Mesendoderm (in vitro differentiated cells): ENCODE results near the gene CCL18.

Source experiments
- DNase-seq: peaks from one replicate; pipeline ENCODE4 v3.0.0; 2013
- H2AK5ac ChIP-seq: 2 replicates; pipeline ENCODE4 v1.6.1; 2013; ENCODE audit warnings: low read length, inconsistent platforms
- H2BK120ac ChIP-seq: 2 replicates; pipeline ENCODE4 v1.6.1; 2013; ENCODE audit warnings: low read depth, mild to moderate bottlenecking, low read length, moderate library complexity, mixed read lengths
- H2BK15ac ChIP-seq: replicated peaks from 2 replicates; pipeline ENCODE4 v1.6.1; 2013; ENCODE audit warnings: low read depth, mild to moderate bottlenecking, moderate library complexity
- H2BK5ac ChIP-seq: 2 replicates; pipeline ENCODE4 v1.6.1; 2013; ENCODE audit warnings: low read length, inconsistent platforms
- H3K18ac ChIP-seq: 2 replicates; pipeline ENCODE4 v1.6.1; 2013; ENCODE audit warnings: mild to moderate bottlenecking, low read length, mixed read lengths
- H3K23ac ChIP-seq: one replicate; pipeline ENCODE4 v1.6.1; 2013; ENCODE audit warnings: low read length
- H3K27ac ChIP-seq: 2 replicates; pipeline ENCODE4 v1.5.1; 2013; ENCODE audit warnings: low read depth, mild to moderate bottlenecking, inconsistent platforms, low read length, moderate library complexity
- H3K27me3 ChIP-seq: 2 replicates; pipeline ENCODE4 v1.6.1; 2013; ENCODE audit warnings: low read length, control low read depth, mild to moderate bottlenecking, inconsistent platforms; ENCODE audit not compliant: insufficient read depth, poor library complexity
- H3K36me3 ChIP-seq: 2 replicates; pipeline ENCODE4 v1.6.1; 2013; ENCODE audit warnings: low read length, inconsistent platforms; ENCODE audit not compliant: control insufficient read depth, insufficient read depth
- H3K4ac ChIP-seq: one replicate; pipeline ENCODE4 v1.6.1; 2013; ENCODE audit warnings: low read depth, mild to moderate bottlenecking, low read length, moderate library complexity
- H3K4me1 ChIP-seq: 2 replicates; pipeline ENCODE4 v1.6.1; 2013; ENCODE audit warnings: low read depth, low read length, inconsistent platforms; ENCODE audit not compliant: control insufficient read depth
- H3K4me2 ChIP-seq: 2 replicates; pipeline ENCODE4 v1.6.1; 2013; ENCODE audit warnings: low read length
- H3K4me3 ChIP-seq: 2 replicates; pipeline ENCODE4 v1.5.1; 2013; ENCODE audit warnings: mild to moderate bottlenecking, low read length
- H3K56ac ChIP-seq: one replicate; pipeline ENCODE4 v1.6.1; 2013; ENCODE audit warnings: low read length
- H3K79me1 ChIP-seq: 2 replicates; pipeline ENCODE4 v1.6.1; 2013; ENCODE audit warnings: low read length, inconsistent platforms
- H3K79me2 ChIP-seq: 2 replicates; pipeline ENCODE4 v1.6.1; 2013; ENCODE audit warnings: mild to moderate bottlenecking, low read length; ENCODE audit not compliant: control insufficient read depth, insufficient read depth
- H3K9ac ChIP-seq: 2 replicates; pipeline ENCODE4 v1.6.1; 2013; ENCODE audit warnings: low read length, inconsistent platforms
- H4K5ac ChIP-seq: one replicate; pipeline ENCODE4 v1.6.1; 2013; ENCODE audit warnings: low read length
- H4K8ac ChIP-seq: one replicate; pipeline ENCODE4 v1.6.1; 2013; ENCODE audit warnings: low read depth, mild to moderate bottlenecking, control low read depth, low read length, moderate library complexity
- WGBS: extraction: QIAGEN DNeasy Blood & Tissue Kit; methylation state at CpG from one replicate; pipeline ENCODE4 v1.1.7; 2013; ENCODE audit warnings: low lambda C conversion rate, missing lambda C conversion rate; ENCODE audit not compliant: insufficient coverage; ENCODE audit errors: extremely low coverage; 5-methylcytosine and 5-hydroxymethylcytosine counted together

CCL18 gene

DNA sequence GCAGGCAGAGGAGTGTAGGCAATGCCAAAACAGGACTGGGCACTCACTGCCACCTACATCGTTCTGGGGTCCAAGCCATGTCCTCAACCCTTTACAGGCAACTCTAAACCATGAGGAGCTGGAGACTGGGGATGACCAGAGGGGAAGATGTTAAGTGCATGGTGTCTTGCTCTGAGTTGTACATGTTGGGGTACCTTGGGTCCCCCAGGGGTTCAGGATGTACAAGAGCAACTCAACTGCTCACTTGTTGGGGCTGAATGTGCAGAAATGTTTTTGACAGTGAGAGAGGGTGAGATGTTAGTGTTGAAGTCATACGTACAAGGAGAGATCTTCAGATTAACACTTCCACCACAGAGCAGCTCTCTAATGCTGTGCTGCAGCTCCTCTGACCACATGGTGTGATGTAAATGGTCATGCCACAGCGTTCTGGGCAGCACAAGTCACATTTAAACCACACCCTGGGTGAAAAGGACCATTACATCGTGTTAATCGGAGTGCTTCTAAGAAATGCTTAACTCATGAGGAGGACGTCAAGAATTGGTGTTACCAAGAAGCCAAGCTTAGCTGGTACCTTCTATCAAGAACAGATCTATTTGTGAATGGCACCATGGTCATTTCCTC is 2.4 kb downstream of the CCL18 start:
- no peak overlapping the region for H3K27ac ChIP-seq
- no peak overlapping the region for H3K23ac ChIP-seq
- no peak overlapping the region for H3K4ac ChIP-seq
- no peak overlapping the region for H3K56ac ChIP-seq
- no peaks in the 10 kb centered on the region for H3K79me2 ChIP-seq
- no peak overlapping the region for H3K9ac ChIP-seq
- H3K36me3 ChIP-seq, result no peaks in the 10 kb centered on the region
- H3K4me1 ChIP-seq, result no peaks in the 10 kb centered on the region
- no peaks in the 10 kb centered on the region for H3K27me3 ChIP-seq
- H2AK5ac ChIP-seq, result no peak overlapping the region
- no peak overlapping the region for H4K8ac ChIP-seq
- no peaks in the 10 kb centered on the region for H3K79me1 ChIP-seq
- H2BK120ac ChIP-seq, result no peak overlapping the region
- no peak overlapping the region for H2BK5ac ChIP-seq
- no peak overlapping the region for H3K18ac ChIP-seq
- no peak overlapping the region for H3K4me3 ChIP-seq
- H4K5ac ChIP-seq, result no peak overlapping the region
- H3K4me2 ChIP-seq, result no peak overlapping the region
- no peak for DNase-seq
- WGBS, result no CpG with 5 or more reads among the region's 6 CpGs
- H2BK15ac ChIP-seq, result no peak overlapping the region

GRCh38 chr17:36068524-36068923 is 4.5 kb downstream of the CCL18 start:
- H3K27me3 ChIP-seq, result no peaks in the 10 kb centered on the region
- H3K36me3 ChIP-seq, result no peaks in the 10 kb centered on the region
- no peak overlapping the region for H3K56ac ChIP-seq
- no peaks in the 10 kb centered on the region for H3K79me1 ChIP-seq
- H3K23ac ChIP-seq, result no peak overlapping the region
- no peak overlapping the region for H3K18ac ChIP-seq
- no peak overlapping the region for H3K4ac ChIP-seq
- no peaks in the 10 kb centered on the region for H3K79me2 ChIP-seq
- no peak overlapping the region for H2BK5ac ChIP-seq
- no peak overlapping the region for H2BK120ac ChIP-seq
- no peak overlapping the region for H4K8ac ChIP-seq
- no peak overlapping the region for H2AK5ac ChIP-seq
- no peak overlapping the region for H3K27ac ChIP-seq
- H2BK15ac ChIP-seq, result no peak overlapping the region
- H3K4me1 ChIP-seq, result no peaks in the 10 kb centered on the region
- H3K4me2 ChIP-seq, result no peak overlapping the region
- H3K4me3 ChIP-seq, result no peak overlapping the region
- DNase-seq, result no peak
- no peak overlapping the region for H4K5ac ChIP-seq
- WGBS, result no CpG with 5 or more reads among the region's 3 CpGs
- H3K9ac ChIP-seq, result no peak overlapping the region

DNA sequence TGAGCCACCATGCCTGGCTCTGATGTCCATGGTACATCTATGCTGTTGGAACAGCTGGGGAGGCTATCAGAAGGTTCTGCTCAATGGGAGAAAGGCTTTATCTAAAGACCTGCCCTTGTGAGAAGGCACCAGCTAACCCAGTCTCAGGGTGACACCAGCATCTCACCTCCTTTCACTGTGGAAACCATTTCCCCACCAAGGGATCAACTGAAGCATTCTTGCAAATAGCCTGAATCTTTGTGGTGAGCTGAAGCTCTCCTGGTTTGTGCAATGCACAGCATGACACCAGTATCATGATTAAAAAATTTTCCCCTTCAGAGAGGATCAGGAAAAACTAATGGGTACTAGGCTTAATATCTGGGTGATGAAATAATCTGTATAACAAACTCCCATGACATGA is 5.1 kb downstream of the CCL18 start:
- no peak overlapping the region for H3K56ac ChIP-seq
- no peak overlapping the region for H4K8ac ChIP-seq
- DNase-seq, result no peak
- no peak overlapping the region for H2BK15ac ChIP-seq
- H2AK5ac ChIP-seq, result no peak overlapping the region
- no peak overlapping the region for H3K23ac ChIP-seq
- no peaks in the 10 kb centered on the region for H3K36me3 ChIP-seq
- H3K9ac ChIP-seq, result no peak overlapping the region
- H3K27ac ChIP-seq, result no peak overlapping the region
- H3K4me3 ChIP-seq, result no peak overlapping the region
- no peaks in the 10 kb centered on the region for H3K27me3 ChIP-seq
- no peak overlapping the region for H2BK120ac ChIP-seq
- no peak overlapping the region for H4K5ac ChIP-seq
- no peak overlapping the region for H2BK5ac ChIP-seq
- H3K79me2 ChIP-seq, result no peaks in the 10 kb centered on the region
- H3K4ac ChIP-seq, result no peak overlapping the region
- no peaks in the 10 kb centered on the region for H3K79me1 ChIP-seq
- no peak overlapping the region for H3K18ac ChIP-seq
- no peaks in the 10 kb centered on the region for H3K4me1 ChIP-seq
- H3K4me2 ChIP-seq, result no peak overlapping the region

DNA sequence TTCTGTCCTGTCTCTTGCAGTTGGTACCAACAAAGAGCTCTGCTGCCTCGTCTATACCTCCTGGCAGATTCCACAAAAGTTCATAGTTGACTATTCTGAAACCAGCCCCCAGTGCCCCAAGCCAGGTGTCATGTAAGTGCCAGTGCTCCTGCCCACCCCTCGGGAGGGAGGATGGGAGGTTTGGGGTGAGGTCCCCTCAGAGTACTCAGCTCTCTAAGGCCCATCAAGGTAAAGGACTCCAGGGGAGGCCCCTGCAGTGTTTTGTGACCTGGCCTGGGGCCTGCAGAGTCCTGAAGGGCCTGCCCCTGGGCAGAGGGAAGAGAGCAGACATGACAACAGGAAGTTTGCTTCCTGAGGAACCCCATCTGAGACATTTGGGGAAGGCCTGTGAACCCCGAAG is 6.4 kb downstream of the CCL18 start:
- Histone ChIP-seq H4K8ac (no peak overlapping the region), H3K79me1 (no peaks in the 10 kb centered on the region), H3K27me3 (no peaks in the 10 kb centered on the region), H4K5ac (no peak overlapping the region), H3K4me1 (no peaks in the 10 kb centered on the region), H2BK120ac (no peak overlapping the region), H3K4me2 (no peak overlapping the region), H3K9ac (no peak overlapping the region), H3K23ac (no peak overlapping the region), H2BK15ac (no peak overlapping the region), H3K79me2 (no peaks in the 10 kb centered on the region), H2BK5ac (no peak overlapping the region), H3K36me3 (no peaks in the 10 kb centered on the region), H3K4ac (no peak overlapping the region), H3K56ac (no peak overlapping the region), H3K18ac (no peak overlapping the region), H2AK5ac (no peak overlapping the region), H3K27ac (no peak overlapping the region), H3K4me3 (no peak overlapping the region)
- WGBS, result no CpG with 5 or more reads among the region's 3 CpGs
- no peak for DNase-seq

GRCh38 chr17:36071751-36072150 is 7.7 kb downstream of the CCL18 start:
- Histone ChIP-seq H3K36me3 (no peaks in the 10 kb centered on the region), H3K56ac (no peak overlapping the region), H4K8ac (no peak overlapping the region), H2BK120ac (no peak overlapping the region), H3K4me2 (no peak overlapping the region), H2BK15ac (no peak overlapping the region), H3K23ac (no peak overlapping the region), H3K79me1 (no peaks in the 10 kb centered on the region), H4K5ac (no peak overlapping the region), H3K79me2 (no peaks in the 10 kb centered on the region), H3K4ac (no peak overlapping the region), H2BK5ac (no peak overlapping the region), H3K4me3 (no peak overlapping the region), H3K27ac (no peak overlapping the region), H2AK5ac (no peak overlapping the region), H3K9ac (no peak overlapping the region), H3K27me3 (no peaks in the 10 kb centered on the region), H3K4me1 (no peaks in the 10 kb centered on the region), H3K18ac (no peak overlapping the region)
- WGBS, result no CpG with 5 or more reads among the region's 2 CpGs
- no peak for DNase-seq

DNA sequence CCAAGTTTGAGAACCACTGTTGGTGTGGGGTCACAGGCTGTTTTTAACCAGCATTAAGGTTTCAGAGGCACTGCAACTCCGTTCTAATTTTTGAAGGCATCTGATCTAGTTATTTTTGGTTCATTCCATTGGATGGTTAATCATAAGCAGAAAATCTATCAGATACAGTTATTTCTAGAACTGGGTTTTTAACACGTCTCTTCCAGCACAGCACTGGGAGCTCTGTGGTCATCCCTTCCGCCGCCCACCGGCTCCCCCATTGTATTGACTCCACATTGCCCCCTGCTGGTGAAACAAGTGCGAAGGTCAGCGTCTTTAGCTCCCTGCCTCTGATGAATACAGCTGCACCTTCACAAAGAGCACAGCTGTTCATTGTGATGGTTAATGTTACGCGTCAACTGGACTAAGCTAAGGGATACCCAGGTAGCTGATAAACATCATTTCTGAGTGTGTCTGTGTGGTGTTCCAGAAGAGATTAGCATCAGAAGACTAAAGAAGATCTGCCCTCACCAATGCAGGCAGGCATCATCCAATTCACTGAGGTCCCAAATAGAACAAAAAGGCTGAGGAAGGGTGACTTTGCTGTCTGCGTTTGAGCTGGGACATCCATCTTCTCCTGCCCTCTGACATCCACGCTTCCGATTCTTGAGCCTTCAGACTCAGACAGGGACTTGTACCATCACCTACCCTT is 8.5 kb downstream of the CCL18 start:
- no peak overlapping the region for H4K5ac ChIP-seq
- DNase-seq, result peak; percentile 79
- no CpG with 5 or more reads among the region's 12 CpGs for WGBS
- no peaks in the 10 kb centered on the region for H3K27me3 ChIP-seq
- H3K4ac ChIP-seq, result no peak overlapping the region
- H3K4me3 ChIP-seq, result no peak overlapping the region
- H2AK5ac ChIP-seq, result no peak overlapping the region
- no peak overlapping the region for H3K56ac ChIP-seq
- H3K23ac ChIP-seq, result no peak overlapping the region
- H3K36me3 ChIP-seq, result no peaks in the 10 kb centered on the region
- no peak overlapping the region for H3K18ac ChIP-seq
- no peak overlapping the region for H2BK15ac ChIP-seq
- H3K79me2 ChIP-seq, result no peaks in the 10 kb centered on the region
- H3K79me1 ChIP-seq, result no peaks in the 10 kb centered on the region
- H2BK120ac ChIP-seq, result no peak overlapping the region
- no peaks in the 10 kb centered on the region for H3K4me1 ChIP-seq
- no peak overlapping the region for H3K27ac ChIP-seq
- H3K9ac ChIP-seq, result no peak overlapping the region
- H3K4me2 ChIP-seq, result no peak overlapping the region
- no peak overlapping the region for H4K8ac ChIP-seq
- no peak overlapping the region for H2BK5ac ChIP-seq
